Smooth muscle cell (in vitro differentiated cells): ENCODE results near the gene KPNA1. TPM values are rescaled to one million over a fixed set of nuclear protein-coding genes. Genes with fewer than 3 reads are reported as not detected.

Experiments used
- DNase-seq: peaks from one replicate; lab custom pipeline; 2025; ENCODE audit not compliant: unreplicated experiment; lab: John Stamatoyannopoulos, UW
- H2AFZ ChIP-seq: fragments of 200-600 bp; sonication (generic); 2 replicates; pipeline ENCODE4 v1.6.0; 2016; ENCODE audit warnings: antibody characterized with exemption, low read depth, mild to moderate bottlenecking
- H3F3A ChIP-seq: fragments of 200-600 bp; sonication (generic); 2 replicates; pipeline ENCODE4 v1.6.0; 2017; ENCODE audit warnings: antibody characterized with exemption, low read depth
- H3K27ac ChIP-seq: fragments of 200-600 bp; sonication (generic); 2 replicates; pipeline ENCODE4 v1.5.1; 2016; ENCODE audit warnings: low read depth, mild to moderate bottlenecking
- H3K27me3 ChIP-seq: fragments of 200-600 bp; sonication (generic); 2 replicates; pipeline ENCODE4 v1.6.1; 2016; ENCODE audit warnings: low read depth, mild to moderate bottlenecking
- H3K36me3 ChIP-seq: fragments of 200-600 bp; sonication (generic); 2 replicates; pipeline ENCODE4 v1.5.1; 2016; ENCODE audit warnings: low read depth
- H3K4me1 ChIP-seq: fragments of 200-600 bp; sonication (generic); 2 replicates; pipeline ENCODE4 v1.5.1; 2016; ENCODE audit warnings: low read depth
- H3K4me2 ChIP-seq: fragments of 200-600 bp; sonication (generic); 2 replicates; pipeline ENCODE4 v1.6.0; 2016; ENCODE audit warnings: mild to moderate bottlenecking
- H3K4me3 ChIP-seq: fragments of 200-600 bp; sonication (generic); 2 replicates; pipeline ENCODE4 v1.5.1; 2016; ENCODE audit warnings: mild to moderate bottlenecking
- H3K79me2 ChIP-seq: fragments of 200-600 bp; sonication (generic); 2 replicates; pipeline ENCODE4 v1.6.0; 2016; ENCODE audit warnings: low read depth, mild to moderate bottlenecking
- H3K9ac ChIP-seq: fragments of 200-600 bp; sonication (generic); 2 replicates; pipeline ENCODE4 v1.6.0; 2016; ENCODE audit warnings: low read depth
- H3K9me3 ChIP-seq: fragments of 200-600 bp; sonication (generic); replicated peaks from 2 replicates; pipeline ENCODE4 v1.5.1; 2016; ENCODE audit warnings: low read depth
- H4K20me1 ChIP-seq: fragments of 200-600 bp; sonication (generic); 2 replicates; pipeline ENCODE4 v1.6.0; 2016; ENCODE audit warnings: low read depth
- CTCF ChIP-seq: fragments of 200-600 bp; sonication (generic); IDR thresholded peaks from 2 replicates; pipeline ENCODE4 v1.5.1; 2017; ENCODE audit warnings: borderline replicate concordance, mild to moderate bottlenecking, antibody characterized with exemption; ENCODE audit not compliant: insufficient read depth, poor library complexity, severe bottlenecking
- WGBS: methylation state at CpG from one replicate; pipeline ENCODE4 v1.1.7; 2016; ENCODE audit warnings: low lambda C conversion rate; 5-methylcytosine and 5-hydroxymethylcytosine counted together
- polyA plus RNA-seq: library from polyadenylated mRNA; unstranded; fragments of >200 nt; fragmentation: Nextera tagmentation; extraction: Ambion mirVana; gene quantifications from 2 replicates; pipeline ENCODE4 v1.2.1, GENCODE V29; 2016
- total RNA-seq: library from RNA; depleted of rRNA; stranded (reverse); fragments of >200 nt; gene quantifications from 2 replicates; pipeline ENCODE4 v1.2.3, GENCODE V29; 2014

Gene KPNA1
- total and polyA plus RNA-seq, 2 experiments from 2014 or later, result 34.6 to 37.9 TPM

- no peak overlapping the region for H3K4me2 ChIP-seq
- H3K9ac ChIP-seq, result no peak overlapping the region
- no peaks in the 10 kb centered on the region for H3K9me3 ChIP-seq
- H2AFZ ChIP-seq, result no peak overlapping the region
- TF ChIP-seq CTCF, result no peak
- peaks cover 3% of the 10 kb centered on the region for H3K79me2 ChIP-seq
- no peaks in the 10 kb centered on the region for H4K20me1 ChIP-seq
- peaks cover 4% of the 10 kb centered on the region for H3K36me3 ChIP-seq
- peaks cover 7% of the 10 kb centered on the region for H3K4me1 ChIP-seq
- peaks cover 14% of the 10 kb centered on the region for H3F3A ChIP-seq
- no peak overlapping the region for H3K27ac ChIP-seq
- 95% methylated on average over 2 of the region's 2 CpGs for WGBS
- no peaks in the 10 kb centered on the region for H3K27me3 ChIP-seq
- H3K4me3 ChIP-seq, result no peak overlapping the region
- no peak for DNase-seq
These were observed 92.9 kb downstream of the KPNA1 start for GRCh38 chr3:122421836-122422235.

- H4K20me1 ChIP-seq, result no peaks in the 10 kb centered on the region
- no peak for TF ChIP-seq CTCF
- H3K4me3 ChIP-seq, result no peak overlapping the region
- 95% methylated on average over 4 of the region's 4 CpGs for WGBS
- no peak overlapping the region for H3K9ac ChIP-seq
- DNase-seq, result no peak
- peaks cover 14% of the 10 kb centered on the region for H3F3A ChIP-seq
- H2AFZ ChIP-seq, result no peak overlapping the region
- peaks cover 8% of the 10 kb centered on the region for H3K4me1 ChIP-seq
- H3K27me3 ChIP-seq, result no peaks in the 10 kb centered on the region
- H3K27ac ChIP-seq, result no peak overlapping the region
- no peak overlapping the region for H3K4me2 ChIP-seq
- H3K9me3 ChIP-seq, result no peaks in the 10 kb centered on the region
- H3K79me2 ChIP-seq, result peaks cover 3% of the 10 kb centered on the region
- H3K36me3 ChIP-seq, result no peaks in the 10 kb centered on the region
These were observed 93.6 kb downstream of the KPNA1 start for GRCh38 chr3:122421101-122421500.

DNA sequence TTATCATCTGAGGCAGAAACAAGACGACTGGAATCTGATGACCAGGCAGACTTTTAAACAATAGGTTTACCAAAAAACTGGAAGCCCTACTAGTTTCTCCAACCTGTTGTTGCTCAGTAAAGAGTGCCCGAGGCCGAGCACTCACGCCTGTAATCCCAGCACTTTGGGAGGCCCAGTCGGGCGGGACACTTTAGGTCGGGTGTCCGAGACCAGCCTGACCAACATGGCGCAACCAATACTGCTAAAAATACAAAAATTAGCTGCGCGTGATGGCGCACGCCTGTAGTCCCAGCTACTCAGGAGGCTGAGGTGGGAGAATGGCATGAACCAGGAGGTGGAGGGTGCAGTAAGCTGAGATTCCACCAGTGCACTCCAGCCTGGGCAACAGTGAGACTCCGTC lies 97.8 kb downstream of the KPNA1 start:
- Histone ChIP-seq H3K79me2 (peaks cover 26% of the 10 kb centered on the region), H3K27me3 (no peaks in the 10 kb centered on the region), H3F3A (peaks cover 5% of the 10 kb centered on the region), H2AFZ (no peak overlapping the region), H3K27ac (peak overlapping the region; percentile 85), H3K36me3 (no peaks in the 10 kb centered on the region), H3K4me1 (peaks cover 15% of the 10 kb centered on the region), H3K4me3 (peak overlapping the region; percentile 82), H3K9ac (peak overlapping the region; percentile 78), H4K20me1 (no peaks in the 10 kb centered on the region), H3K4me2 (peak overlapping the region; percentile 96), H3K9me3 (no peaks in the 10 kb centered on the region)
- no peak for DNase-seq
- no peak for TF ChIP-seq CTCF
- WGBS, result 66% methylated on average over 14 of the region's 14 CpGs
